HEK293 (cell line): ENCODE results near the gene CHST14.

Experiments
- CTCF ChIA-PET: fragments of 350-600 bp; formaldehyde crosslinking; extraction: SDS; loops from one replicate; lab custom pipeline; 2021; ENCODE audit warnings: antibody characterized with exemption; lab: Yijun Ruan, JAX
- POLR2A ChIA-PET: fragments of 300-600 bp; formaldehyde crosslinking; extraction: SDS; loops from one replicate; lab custom pipeline; 2020; ENCODE audit warnings: antibody characterized with exemption, inconsistent platforms; lab: Yijun Ruan, JAX
- H3K27ac ChIP-seq: fragments of 200-500 bp; sonication (Bioruptor generic); 2 replicates; pipeline ENCODE4 v1.5.1; 2014; ENCODE audit warnings: low read depth, low read length, control low read depth, inconsistent platforms; ENCODE audit errors: extremely low read depth
- H3K36me3 ChIP-seq, 2 experiments: fragments of 200-500 bp in 1 of 2; sonication (Bioruptor generic) in 1 of 2; 1 replicate in 1 of 2; 2 replicates in 1 of 2; pipeline ENCODE4 v1.5.1; 2014 to 2017; ENCODE audit warnings: inconsistent platforms in 2 of 2, low read length in 2 of 2; ENCODE audit not compliant: control insufficient read depth in 2 of 2, insufficient read depth in 1 of 2
- H3K4me1 ChIP-seq: fragments of 200-500 bp; sonication (Bioruptor generic); 2 replicates; pipeline ENCODE4 v1.5.1; 2014; ENCODE audit warnings: mild to moderate bottlenecking, low read length, inconsistent platforms; ENCODE audit not compliant: control insufficient read depth, insufficient read depth
- H3K4me3 ChIP-seq: 2 replicates; pipeline ENCODE4 v1.5.1; 2011; ENCODE audit warnings: low read depth, mild to moderate bottlenecking, control low read depth, low read length, moderate library complexity
- H3K9me3 ChIP-seq: fragments of 200-500 bp; sonication (Bioruptor generic); 2 replicates; pipeline ENCODE4 v1.5.1; 2014; ENCODE audit warnings: low read depth, low read length, inconsistent platforms; ENCODE audit not compliant: control insufficient read depth, insufficient read depth
- GLIS1 ChIP-seq: fragments of 450-650 bp; formaldehyde crosslinking; IDR thresholded peaks from 2 replicates; pipeline ENCODE4 v1.5.1; 2016; ENCODE audit warnings: missing biosample characterization, missing genetic modification characterization
- KLF1 ChIP-seq: fragments of 450-650 bp; formaldehyde crosslinking; IDR thresholded peaks from 2 replicates; pipeline ENCODE4 v1.5.1; 2016; ENCODE audit warnings: missing biosample characterization, missing genetic modification characterization
- MEIS1 ChIP-seq: sonication (generic); formaldehyde crosslinking; IDR thresholded peaks from 2 replicates; pipeline ENCODE4 v1.8.1; 2022; ENCODE audit warnings: missing genetic modification reagents, mild to moderate bottlenecking, borderline replicate concordance
- REPIN1 ChIP-seq: fragments of 450-650 bp; formaldehyde crosslinking; IDR thresholded peaks from 2 replicates; pipeline ENCODE4 v1.5.1; 2017; ENCODE audit warnings: missing biosample characterization, missing genetic modification characterization, low read depth
- SALL2 ChIP-seq: fragments of 450-650 bp; formaldehyde crosslinking; IDR thresholded peaks from 2 replicates; pipeline ENCODE4 v1.5.0; 2017; ENCODE audit warnings: missing biosample characterization, mild to moderate bottlenecking, missing genetic modification characterization, borderline replicate concordance
- YY1 ChIP-seq: fragments of 450-650 bp; formaldehyde crosslinking; IDR thresholded peaks from 2 replicates; pipeline ENCODE4 v1.5.1; 2018; ENCODE audit warnings: missing biosample characterization, missing genetic modification characterization
- ZFP3 ChIP-seq: fragments of 450-650 bp; formaldehyde crosslinking; IDR thresholded peaks from 2 replicates; pipeline ENCODE4 v1.5.1; 2016; ENCODE audit warnings: low read depth, missing biosample characterization, missing genetic modification characterization
- ZNF19 ChIP-seq: fragments of 450-650 bp; formaldehyde crosslinking; IDR thresholded peaks from 2 replicates; pipeline ENCODE4; 2016; ENCODE audit warnings: missing biosample characterization, missing genetic modification characterization, low read depth
- ZNF202 ChIP-seq: fragments of 450-650 bp; formaldehyde crosslinking; IDR thresholded peaks from 2 replicates; pipeline ENCODE4 v1.5.1; 2016; ENCODE audit warnings: missing biosample characterization, missing genetic modification characterization, borderline replicate concordance
- ZNF221 ChIP-seq: fragments of 450-650 bp; formaldehyde crosslinking; IDR thresholded peaks from 2 replicates; pipeline ENCODE4 v1.5.1; 2017; ENCODE audit warnings: missing biosample characterization, missing genetic modification characterization, borderline replicate concordance
- ZNF311 ChIP-seq: fragments of 450-650 bp; formaldehyde crosslinking; IDR thresholded peaks from 2 replicates; pipeline ENCODE4 v1.5.1; 2017; ENCODE audit warnings: missing biosample characterization, missing genetic modification characterization, borderline replicate concordance
- ZNF366 ChIP-seq: fragments of 450-650 bp; formaldehyde crosslinking; conservative IDR thresholded peaks from 2 replicates; pipeline ENCODE4 v1.5.1; 2016; ENCODE audit warnings: missing biosample characterization, missing genetic modification characterization
- ZNF416 ChIP-seq: fragments of 450-650 bp; formaldehyde crosslinking; IDR thresholded peaks from 2 replicates; pipeline ENCODE4 v1.5.1; 2016; ENCODE audit warnings: missing biosample characterization, missing genetic modification characterization
- ZNF544 ChIP-seq: fragments of 450-650 bp; formaldehyde crosslinking; IDR thresholded peaks from 2 replicates; pipeline ENCODE4 v1.5.0; 2017; ENCODE audit warnings: missing biosample characterization, missing genetic modification characterization
- ZNF549 ChIP-seq: fragments of 450-650 bp; IDR thresholded peaks from 2 replicates; pipeline ENCODE4 v1.5.1; 2018; ENCODE audit warnings: missing biosample characterization, missing genetic modification characterization, mild to moderate bottlenecking, inconsistent platforms, moderate library complexity
- ZNF580 ChIP-seq: fragments of 450-650 bp; formaldehyde crosslinking; IDR thresholded peaks from 2 replicates; pipeline ENCODE4 v1.5.1; 2016; ENCODE audit warnings: missing biosample characterization, missing genetic modification characterization
- ZNF629 ChIP-seq: fragments of 450-650 bp; formaldehyde crosslinking; IDR thresholded peaks from 2 replicates; pipeline ENCODE4 v1.5.1; 2017; ENCODE audit warnings: missing biosample characterization, missing genetic modification characterization
- ZNF707 ChIP-seq: fragments of 450-650 bp; formaldehyde crosslinking; IDR thresholded peaks from 2 replicates; pipeline ENCODE4 v1.5.1; 2016; ENCODE audit warnings: missing biosample characterization, missing genetic modification characterization
- ZSCAN16 ChIP-seq: fragments of 450-650 bp; formaldehyde crosslinking; IDR thresholded peaks from 2 replicates; pipeline ENCODE4 v1.5.1; 2016; ENCODE audit warnings: missing biosample characterization, missing genetic modification characterization
- ZSCAN23 ChIP-seq: fragments of 450-650 bp; formaldehyde crosslinking; IDR thresholded peaks from 2 replicates; pipeline ENCODE4 v1.5.1; 2016; ENCODE audit warnings: missing biosample characterization, missing genetic modification characterization
- TF ChIP-seq, protein P1 (sequence below): fragments of 450-650 bp; formaldehyde crosslinking; IDR thresholded peaks from 2 replicates; pipeline ENCODE4 v1.5.1; 2016; ENCODE audit warnings: missing biosample characterization, missing genetic modification characterization, borderline replicate concordance

The CHST14 gene

GRCh38 chr15:40465939-40466338 is 4.8 kb upstream of the CHST14 start:
- ChIA-PET CTCF (no interaction called here), POLR2A (no interaction called here)
- H3K27ac ChIP-seq: no peak overlapping the region
- TF ChIP-seq ZNF707 (tag by site-specific recombination): no peak
- no peak for TF ChIP-seq ZNF629
- TF ChIP-seq, protein P1, sequence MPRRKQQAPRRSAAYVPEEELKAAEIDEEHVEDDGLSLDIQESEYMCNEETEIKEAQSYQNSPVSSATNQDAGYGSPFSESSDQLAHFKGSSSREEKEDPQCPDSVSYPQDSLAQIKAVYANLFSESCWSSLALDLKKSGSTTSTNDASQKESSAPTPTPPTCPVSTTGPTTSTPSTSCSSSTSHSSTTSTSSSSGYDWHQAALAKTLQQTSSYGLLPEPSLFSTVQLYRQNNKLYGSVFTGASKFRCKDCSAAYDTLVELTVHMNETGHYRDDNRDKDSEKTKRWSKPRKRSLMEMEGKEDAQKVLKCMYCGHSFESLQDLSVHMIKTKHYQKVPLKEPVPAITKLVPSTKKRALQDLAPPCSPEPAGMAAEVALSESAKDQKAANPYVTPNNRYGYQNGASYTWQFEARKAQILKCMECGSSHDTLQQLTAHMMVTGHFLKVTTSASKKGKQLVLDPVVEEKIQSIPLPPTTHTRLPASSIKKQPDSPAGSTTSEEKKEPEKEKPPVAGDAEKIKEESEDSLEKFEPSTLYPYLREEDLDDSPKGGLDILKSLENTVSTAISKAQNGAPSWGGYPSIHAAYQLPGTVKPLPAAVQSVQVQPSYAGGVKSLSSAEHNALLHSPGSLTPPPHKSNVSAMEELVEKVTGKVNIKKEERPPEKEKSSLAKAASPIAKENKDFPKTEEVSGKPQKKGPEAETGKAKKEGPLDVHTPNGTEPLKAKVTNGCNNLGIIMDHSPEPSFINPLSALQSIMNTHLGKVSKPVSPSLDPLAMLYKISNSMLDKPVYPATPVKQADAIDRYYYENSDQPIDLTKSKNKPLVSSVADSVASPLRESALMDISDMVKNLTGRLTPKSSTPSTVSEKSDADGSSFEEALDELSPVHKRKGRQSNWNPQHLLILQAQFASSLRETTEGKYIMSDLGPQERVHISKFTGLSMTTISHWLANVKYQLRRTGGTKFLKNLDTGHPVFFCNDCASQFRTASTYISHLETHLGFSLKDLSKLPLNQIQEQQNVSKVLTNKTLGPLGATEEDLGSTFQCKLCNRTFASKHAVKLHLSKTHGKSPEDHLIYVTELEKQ (tag by site-specific recombination): no peak
- no peak for TF ChIP-seq REPIN1 (tag by site-specific recombination)
- no peak for TF ChIP-seq SALL2 (tag by site-specific recombination)
- TF ChIP-seq ZSCAN16: no peak
- TF ChIP-seq ZNF202: no peak
- no peak for TF ChIP-seq ZNF366 (tag by site-specific recombination)
- TF ChIP-seq ZNF311: no peak
- no peaks in the 10 kb centered on the region for H3K9me3 ChIP-seq
- H3K4me1 ChIP-seq: no peaks in the 10 kb centered on the region
- peaks cover 0 to 52% of the 10 kb centered on the region in 2 experiments; a peak in 2 of 3 replicates for H3K36me3 ChIP-seq
- no peak overlapping the region for H3K4me3 ChIP-seq

DNA sequence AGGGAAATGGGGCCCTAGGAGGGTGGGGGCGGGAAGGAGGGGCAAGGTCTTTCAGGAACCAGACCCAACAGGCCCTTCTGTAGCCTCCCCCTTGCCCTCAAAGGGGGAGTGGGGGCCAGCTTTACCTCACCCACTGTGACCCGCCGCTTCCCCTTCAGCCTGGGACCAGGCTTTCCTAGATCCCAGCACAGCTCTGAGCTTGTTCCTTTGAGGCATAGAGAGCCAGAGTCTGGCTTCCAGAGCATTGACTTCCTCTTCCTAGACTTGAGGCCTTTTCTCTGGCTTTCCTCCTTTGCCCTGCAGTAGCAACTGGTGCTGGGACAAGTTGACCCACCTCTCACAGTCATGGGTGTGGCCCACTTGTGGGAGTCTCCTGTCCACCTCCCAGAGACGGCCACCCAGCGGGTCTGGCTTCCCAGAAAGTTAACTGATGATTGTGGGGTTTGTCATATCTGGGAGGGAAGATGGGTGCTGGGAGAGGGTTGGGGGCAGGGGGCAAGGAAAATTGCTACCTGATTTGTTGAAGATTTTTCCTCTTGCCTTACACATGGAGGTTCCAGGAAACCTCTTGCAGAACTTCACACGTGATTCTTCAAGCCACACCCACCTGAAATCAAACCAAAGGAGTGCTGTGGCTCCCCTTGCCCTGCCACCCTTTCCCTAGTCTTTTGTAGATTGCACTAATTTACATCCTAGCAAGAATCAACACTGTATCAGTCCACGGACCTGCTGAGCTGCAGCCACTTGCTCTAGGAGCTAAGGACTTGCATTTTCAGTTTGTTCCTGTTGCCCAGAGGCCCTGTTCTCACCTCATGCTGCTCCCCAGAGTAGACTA is 4.1 kb upstream of the CHST14 start:
- H3K4me3 ChIP-seq: no peak overlapping the region
- TF ChIP-seq ZNF580 (tag by site-specific recombination) (no peak), GLIS1 (peak; percentile 57)
- no peak overlapping the region for H3K27ac ChIP-seq
- CTCF ChIA-PET: interaction anchor here (0.6 kb wide), 1 partner anchor 156 kb away, joined by 3 read pairs; no protein-coding TSS in a partner anchor
- H3K36me3 ChIP-seq: peaks cover 0 to 50% of the 10 kb centered on the region in 2 experiments; a peak in 2 of 3 replicates
- no peaks in the 10 kb centered on the region for H3K9me3 ChIP-seq
- POLR2A ChIA-PET: no interaction called here
- no peaks in the 10 kb centered on the region for H3K4me1 ChIP-seq

- H3K36me3 ChIP-seq: peaks cover 0 to 47% of the 10 kb centered on the region in 2 experiments; a peak in 2 of 3 replicates
- ChIA-PET POLR2A (no interaction called here), CTCF (no interaction called here)
- no peak overlapping the region for H3K4me3 ChIP-seq
- H3K4me1 ChIP-seq: no peaks in the 10 kb centered on the region
- TF ChIP-seq MEIS1 (CRISPR knock-in tag) (no peak), ZNF221 (tag by site-specific recombination) (no peak), ZNF629 (no peak), ZNF544 (tag by site-specific recombination) (no peak), ZNF416 (no peak), ZSCAN16 (no peak), ZNF549 (tag by site-specific recombination) (no peak), KLF1 (tag by site-specific recombination) (no peak), YY1 (tag by site-specific recombination) (no peak), ZNF19 (tag by site-specific recombination) (no peak), ZSCAN23 (no peak), ZFP3 (tag by site-specific recombination) (no peak)
- TF ChIP-seq, protein P1 (tag by site-specific recombination): no peak
- no peak overlapping the region for H3K27ac ChIP-seq
- H3K9me3 ChIP-seq: no peaks in the 10 kb centered on the region
These were observed 3.5 kb upstream of the CHST14 start for GRCh38 chr15:40467261-40467615.
